ENCODE results near the gene ZNF92. TPM values are rescaled to one million over a fixed set of nuclear protein-coding genes. Genes with fewer than 3 reads are reported as not detected.
A peak's percentile ranks its signal among the peaks of the same experiment; 100 is the strongest.

ZNF92 gene
- total and polyA plus RNA-seq, 4 donors, result 2.3 to 16.6 (median 4.3) TPM

GRCh38 chr7:65434307-65434706, 60.7 kb downstream of the ZNF92 start:
- ATAC-seq (ENCODE audit: insufficient read depth, low FRiP score), result no peak
- 60 to 83% methylated on average over 3 of the region's 3 CpGs for WGBS, 2 donors

GRCh38 chr7:65436163-65436562, 62.5 kb downstream of the ZNF92 start:
- TF ChIP-seq CTCF (IDR thresholded peaks at IDR 0.05; ENCODE audit: control extremely low read depth, extremely low read depth), result no peak
- no peak overlapping the region for H3K4me3 ChIP-seq
- H3K27ac ChIP-seq (ENCODE audit: low read depth in 1 of 2, low read length in 1 of 2), result no peak overlapping the region
- H3K27me3 ChIP-seq (ENCODE audit: control insufficient read depth in 3 of 3, insufficient read depth in 3 of 3, low read length in 2 of 3), result no peaks in the 10 kb centered on the region
- DNase-seq (no peak), ATAC-seq (ENCODE audit: insufficient read depth, low FRiP score) (no peak)
- H3K9me3 ChIP-seq (ENCODE audit: control insufficient read depth in 4 of 4, insufficient read depth in 3 of 4, low read length in 3 of 4), result peaks cover 0 to 1% (median 0%) of the 10 kb centered on the region in 4 donors
- H3K36me3 ChIP-seq (ENCODE audit: control insufficient read depth in 4 of 4, insufficient read depth in 4 of 4, low read length in 4 of 4), result no peaks in the 10 kb centered on the region
- no peaks in the 10 kb centered on the region for H3K4me1 ChIP-seq (ENCODE audit: control insufficient read depth in 5 of 5, insufficient read depth in 5 of 5, low read length in 5 of 5)
- no peak overlapping the region for H3K9ac ChIP-seq (ENCODE audit: insufficient read depth in 1 of 2, low read length in 2 of 2)

More at GRCh38 chr7:65434307-65434706, 60.7 kb downstream of the ZNF92 start:
- Histone ChIP-seq H3K4me1 (ENCODE audit: control insufficient read depth in 5 of 5, insufficient read depth in 5 of 5, low read length in 5 of 5) (no peaks in the 10 kb centered on the region), H3K4me3 (no peak overlapping the region), H3K36me3 (ENCODE audit: control insufficient read depth in 4 of 4, insufficient read depth in 4 of 4, low read length in 4 of 4) (no peaks in the 10 kb centered on the region), H3K27me3 (ENCODE audit: control insufficient read depth in 3 of 3, insufficient read depth in 3 of 3, low read length in 2 of 3) (no peaks in the 10 kb centered on the region), H3K27ac (ENCODE audit: low read depth in 1 of 2, low read length in 1 of 2) (no peak overlapping the region), H3K9ac (ENCODE audit: insufficient read depth in 1 of 2, low read length in 2 of 2) (no peak overlapping the region), H3K9me3 (ENCODE audit: control insufficient read depth in 4 of 4, insufficient read depth in 3 of 4, low read length in 3 of 4) (peaks cover 0 to 12% (median 6%) of the 10 kb centered on the region in 4 donors)
- TF ChIP-seq CTCF (IDR thresholded peaks at IDR 0.05; ENCODE audit: control extremely low read depth, extremely low read depth), result no peak
- no peak for DNase-seq

- DNase-seq, result no peak
- WGBS, 2 donors, result 57 to 69% methylated on average over 2 of the region's 2 CpGs
- no peaks in the 10 kb centered on the region for H3K36me3 ChIP-seq (ENCODE audit: control insufficient read depth in 4 of 4, insufficient read depth in 4 of 4, low read length in 4 of 4)
- H3K27me3 ChIP-seq (ENCODE audit: control insufficient read depth in 3 of 3, insufficient read depth in 3 of 3, low read length in 2 of 3), result peaks cover 0 to 4% (median 0%) of the 10 kb centered on the region in 3 donors
- H3K27ac ChIP-seq (ENCODE audit: low read depth in 1 of 2, low read length in 1 of 2), result no peak overlapping the region
- TF ChIP-seq CTCF (IDR thresholded peaks at IDR 0.05; ENCODE audit: control extremely low read depth, extremely low read depth), result no peak
- no peak overlapping the region for H3K4me3 ChIP-seq
- H3K9ac ChIP-seq (ENCODE audit: insufficient read depth in 1 of 2, low read length in 2 of 2), result no peak overlapping the region
- H3K4me1 ChIP-seq (ENCODE audit: control insufficient read depth in 5 of 5, insufficient read depth in 5 of 5, low read length in 5 of 5), result no peaks in the 10 kb centered on the region
- peaks cover 0 to 1% (median 0%) of the 10 kb centered on the region in 4 donors for H3K9me3 ChIP-seq (ENCODE audit: control insufficient read depth in 4 of 4, insufficient read depth in 3 of 4, low read length in 3 of 4)
- ATAC-seq (ENCODE audit: insufficient read depth, low FRiP score), result peak; percentile 56
Measured at GRCh38 chr7:65438598-65438997, 64.9 kb downstream of the ZNF92 start.

GRCh38 chr7:65441010-65441409, 67.4 kb downstream of the ZNF92 start:
- no peak for ATAC-seq (ENCODE audit: insufficient read depth, low FRiP score)
- Histone ChIP-seq H3K9ac (ENCODE audit: insufficient read depth in 1 of 2, low read length in 2 of 2) (no peak overlapping the region), H3K27ac (ENCODE audit: low read depth in 1 of 2, low read length in 1 of 2) (no peak overlapping the region), H3K9me3 (ENCODE audit: control insufficient read depth in 4 of 4, insufficient read depth in 3 of 4, low read length in 3 of 4) (peaks cover 0 to 1% (median 0%) of the 10 kb centered on the region in 4 donors), H3K4me1 (ENCODE audit: control insufficient read depth in 5 of 5, insufficient read depth in 5 of 5, low read length in 5 of 5) (no peaks in the 10 kb centered on the region), H3K36me3 (ENCODE audit: control insufficient read depth in 4 of 4, insufficient read depth in 4 of 4, low read length in 4 of 4) (no peaks in the 10 kb centered on the region), H3K27me3 (ENCODE audit: control insufficient read depth in 3 of 3, insufficient read depth in 3 of 3, low read length in 2 of 3) (peaks cover 0 to 4% (median 0%) of the 10 kb centered on the region in 3 donors), H3K4me3 (no peak overlapping the region)
- no peak for TF ChIP-seq CTCF (IDR thresholded peaks at IDR 0.05; ENCODE audit: control extremely low read depth, extremely low read depth)
- no peak for DNase-seq

All from lung (tissue), 12 donors.